Nucleus accumbens (tissue), 56 donors: ENCODE measurements around the gene MYO15B.
"Not testable (repeated sequence)": the region's sequence is repeated elsewhere in the genome, so short reads cannot be mapped to it uniquely, and the experiment has no call there.

Experiments used
- DNase-seq, 56 donors: peaks; one replicate each; lab custom pipeline; 2025; lab: John Stamatoyannopoulos, UW

The MYO15B gene

DNA sequence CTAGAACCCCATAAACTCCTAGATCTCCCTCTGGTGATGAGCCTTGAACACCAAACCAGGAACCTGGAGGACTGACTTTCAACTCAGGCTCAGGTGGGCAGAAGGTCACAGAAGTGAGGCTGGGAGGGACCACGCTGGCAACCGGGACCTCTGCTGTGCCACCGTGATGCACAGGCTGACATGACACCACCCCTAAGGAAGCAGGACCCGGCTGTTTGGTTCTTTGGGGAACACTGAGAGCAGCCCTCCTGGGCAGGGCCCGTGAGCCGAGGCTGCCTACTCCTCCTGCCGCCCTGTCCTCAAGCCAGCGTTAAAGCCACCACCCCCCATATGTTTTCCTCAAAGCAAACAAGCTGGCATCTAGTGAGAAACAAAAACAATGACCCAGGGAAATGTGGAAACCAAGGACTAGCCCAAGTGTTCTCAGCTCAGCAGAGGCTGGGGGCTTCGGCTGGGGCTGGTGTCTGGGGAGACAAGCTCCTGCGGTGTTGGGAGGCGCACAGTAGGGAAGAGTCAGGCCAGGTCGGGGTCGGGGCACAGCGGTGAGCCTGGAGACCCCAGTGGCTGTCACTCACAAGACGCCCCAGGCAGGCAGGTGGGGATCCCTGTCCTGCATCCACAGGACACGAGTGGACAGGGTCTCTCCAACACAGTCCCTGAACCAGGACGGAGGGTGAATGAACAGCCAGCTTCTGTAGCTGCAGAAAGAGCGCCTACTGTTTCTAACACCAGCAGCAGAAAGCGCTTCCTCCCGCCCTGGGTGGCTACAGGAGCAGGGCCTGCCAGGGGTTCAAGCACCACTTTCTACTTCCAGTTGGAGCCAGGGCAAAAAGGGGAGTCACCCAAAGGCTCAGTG is 47.4 kb downstream of the MYO15B start:
- peak in 13 of 56 donors; percentile 9 to 62 (median 30) for DNase-seq

DNA sequence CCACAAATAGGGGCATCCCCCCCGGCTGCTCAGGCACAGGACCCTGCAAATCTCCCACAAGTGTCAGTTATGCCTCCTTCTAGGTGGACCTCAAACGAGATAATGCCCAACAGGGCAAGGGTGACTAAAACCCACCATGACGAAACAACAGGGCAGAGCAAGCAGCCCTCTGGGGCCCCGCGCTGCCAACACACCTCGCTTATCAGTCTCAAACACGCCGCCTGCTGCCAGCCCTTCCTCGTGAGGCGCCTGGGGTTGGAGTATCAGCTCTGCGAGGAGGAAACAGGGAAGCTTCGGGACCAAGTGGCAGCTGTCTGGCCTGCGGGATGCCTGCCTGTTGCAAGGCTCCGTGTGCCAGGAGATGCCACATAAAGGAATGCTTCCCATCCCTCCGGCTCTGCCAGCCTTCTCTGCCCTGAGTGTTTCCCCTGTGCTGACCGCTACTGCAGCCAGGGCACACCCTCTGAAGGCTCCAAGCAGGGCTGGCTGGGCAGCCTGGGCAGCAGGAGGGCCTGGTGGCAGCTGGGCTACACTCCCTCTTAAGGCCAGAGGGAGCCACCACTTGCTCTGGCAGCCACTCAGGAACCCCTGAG is 48.1 kb downstream of the MYO15B start:
- DNase-seq: peak in 24 of 56 donors; percentile 15 to 76 (median 48)

DNA sequence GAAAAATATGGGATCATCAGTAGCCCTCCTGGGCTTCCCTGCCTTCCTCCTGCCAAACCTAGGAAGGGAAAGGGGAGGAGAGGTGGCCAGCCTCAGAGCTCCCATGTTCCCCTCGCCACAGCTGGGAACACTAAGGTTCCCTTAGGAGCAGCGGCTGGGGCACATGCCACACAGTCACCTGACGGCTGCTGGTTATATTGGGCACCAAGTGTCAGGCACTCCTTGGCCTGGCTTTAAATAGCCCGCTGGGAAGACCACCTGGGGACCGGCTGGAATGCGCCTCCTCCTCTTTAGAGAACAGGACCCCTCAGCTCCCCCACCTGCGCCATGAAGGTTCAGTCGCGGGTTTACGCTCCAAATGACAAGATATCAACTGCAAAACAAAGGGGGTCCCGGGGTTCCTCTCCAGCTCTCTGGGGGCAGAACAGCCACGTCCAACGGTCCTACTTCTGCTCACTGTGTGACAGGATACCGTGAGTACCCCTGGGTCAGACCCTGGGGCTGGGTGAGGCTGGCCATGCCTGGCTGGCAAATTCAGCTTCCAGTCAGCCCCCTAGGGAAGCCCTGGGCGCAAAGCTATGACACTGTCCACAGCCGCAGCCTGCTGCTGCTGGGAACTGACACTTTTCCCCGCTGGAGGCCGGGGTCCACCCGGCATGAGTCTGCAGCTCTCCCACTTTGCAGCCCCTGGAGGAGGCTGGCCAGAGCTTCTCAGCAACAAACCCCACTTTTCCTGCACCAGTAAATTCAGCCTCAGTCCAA is 49.0 kb downstream of the MYO15B start:
- no peak for DNase-seq

DNA sequence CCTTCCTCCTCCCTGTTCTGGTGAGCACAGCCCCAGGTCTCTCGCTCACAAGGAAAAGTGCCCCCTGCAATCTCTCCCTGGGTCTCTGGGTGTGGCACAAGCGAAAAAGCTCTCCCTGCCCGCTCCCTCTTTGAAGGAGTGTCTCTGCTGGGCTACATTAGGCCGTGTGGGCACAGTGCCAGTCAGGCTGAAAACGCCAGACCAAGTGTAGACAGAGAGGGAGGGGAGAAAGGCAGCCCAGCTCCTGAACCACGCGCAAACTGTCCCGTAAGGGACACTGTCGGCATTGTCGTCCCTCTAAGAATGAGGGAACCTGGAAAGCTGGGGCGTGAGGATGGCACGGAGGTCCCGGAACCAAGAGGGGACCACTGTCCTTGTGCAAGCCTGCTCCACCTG is 49.5 kb downstream of the MYO15B start:
- DNase-seq: peak in 25 of 56 donors; percentile 16 to 67 (median 31)

DNA sequence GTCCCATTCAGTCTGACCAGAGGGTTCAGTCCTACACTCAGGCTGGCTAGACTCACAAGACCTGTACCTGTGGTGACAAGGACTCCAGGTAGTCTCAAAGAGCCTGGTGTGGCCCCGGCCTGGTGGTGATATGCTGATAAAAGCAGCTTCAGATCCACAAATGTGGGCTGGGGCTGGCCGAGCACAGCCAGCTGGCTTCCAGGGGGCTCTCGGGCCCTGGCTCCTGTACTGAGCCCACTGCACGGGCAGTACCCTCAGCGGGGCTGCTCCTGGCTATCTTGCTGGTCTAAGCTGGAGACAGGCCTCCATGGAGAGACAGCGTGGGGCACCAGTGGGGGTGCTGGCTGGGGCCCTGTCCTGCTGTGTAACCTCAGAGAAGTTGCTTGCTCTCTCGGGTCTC is 50.0 kb downstream of the MYO15B start:
- no peak for DNase-seq

DNA sequence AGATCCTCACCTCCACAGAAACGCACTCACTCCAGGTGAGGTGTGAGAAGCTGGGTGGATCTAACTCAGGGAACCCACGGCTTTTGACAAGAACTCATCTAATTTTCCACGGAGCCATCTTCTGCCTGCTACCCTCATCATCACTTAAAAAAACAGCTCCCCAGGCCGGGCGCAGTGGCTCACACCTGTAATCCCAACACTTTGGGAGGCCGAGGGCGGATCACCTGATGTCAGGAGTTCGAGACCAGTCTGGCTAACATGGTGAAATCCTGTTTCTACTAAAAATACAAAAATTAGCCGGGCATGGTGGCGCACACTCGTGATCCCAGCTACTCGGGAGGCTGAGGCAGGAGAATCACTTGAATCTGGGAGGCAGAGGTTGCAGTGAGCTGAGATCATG is 50.4 kb downstream of the MYO15B start:
- not testable (repeated sequence) for DNase-seq

DNA sequence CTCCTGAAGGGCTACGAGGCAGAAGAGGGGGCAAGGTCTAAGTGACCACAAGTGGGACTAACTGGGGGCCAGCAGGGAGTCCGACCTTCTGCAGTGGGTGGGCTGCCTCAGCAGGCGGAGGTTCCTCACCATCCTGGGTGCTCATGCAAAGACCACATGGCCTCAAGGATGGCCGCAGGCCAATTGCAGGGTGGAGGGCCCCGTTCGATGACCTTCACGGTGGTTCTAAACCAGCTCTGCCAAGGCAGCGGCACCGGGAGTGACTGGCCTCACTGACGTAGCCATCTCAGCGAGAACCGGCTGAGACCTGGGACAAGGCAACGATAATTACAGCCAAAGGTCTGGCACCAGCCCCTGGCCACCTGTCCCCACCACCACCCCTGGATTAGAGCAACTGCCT is 51.3 kb downstream of the MYO15B start:
- no peak for DNase-seq

DNA sequence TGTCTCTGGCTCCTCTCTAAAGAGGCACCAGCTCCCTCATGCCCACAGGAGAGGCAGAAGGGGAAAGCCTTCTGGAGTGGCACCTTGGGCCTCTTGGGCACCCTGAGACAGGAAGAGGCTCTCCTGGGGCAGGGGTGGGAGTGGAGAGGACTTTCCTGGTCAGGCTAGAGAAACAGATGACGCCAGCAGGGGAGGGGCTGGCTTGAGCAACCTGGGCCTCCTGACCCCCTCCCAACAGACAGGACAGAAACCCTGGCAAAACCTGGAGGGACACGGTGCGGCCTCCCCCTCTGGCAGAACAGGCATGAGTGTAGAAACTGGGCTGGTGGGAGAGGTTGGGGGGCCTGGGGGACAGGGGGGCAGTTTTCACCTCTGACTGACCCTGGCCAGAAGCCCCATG is 51.7 kb downstream of the MYO15B start:
- no peak for DNase-seq

DNA sequence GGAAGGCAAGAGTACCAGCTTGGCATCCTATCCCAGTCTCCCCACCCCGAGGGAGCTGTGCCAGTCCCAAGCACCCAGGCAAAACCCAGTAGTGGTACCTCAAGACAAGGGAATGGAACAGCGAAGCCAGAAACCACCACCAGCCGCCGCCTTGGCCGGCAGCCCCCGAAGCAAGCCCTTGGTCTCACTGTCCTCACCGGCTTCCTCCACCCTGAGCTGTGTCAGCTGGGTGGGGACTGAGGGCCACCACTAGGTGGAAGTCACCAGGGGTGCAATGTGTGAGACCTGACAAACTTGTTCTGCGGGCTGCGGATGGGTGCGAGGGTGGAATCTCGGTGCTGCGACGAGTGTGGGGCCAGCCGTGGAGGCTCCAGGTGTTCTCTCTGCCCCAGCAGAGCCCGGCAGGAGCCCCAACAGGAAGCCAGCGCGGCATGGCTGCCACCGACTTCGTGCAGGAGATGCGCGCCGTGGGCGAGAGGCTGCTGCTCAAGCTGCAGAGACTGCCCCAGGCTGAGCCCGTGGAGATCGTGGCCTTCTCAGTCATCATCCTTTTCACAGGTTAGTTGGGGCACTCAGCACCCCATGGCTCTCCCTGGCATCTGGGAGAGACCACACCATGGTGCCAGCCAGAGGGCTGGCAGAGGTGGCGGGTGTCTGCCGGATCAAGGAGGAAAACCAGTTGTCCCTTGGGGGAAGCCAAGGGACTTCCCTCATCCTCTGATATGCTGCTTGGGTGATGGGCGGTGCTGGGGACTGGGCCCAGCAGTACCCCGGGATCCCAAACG is 52.4 kb downstream of the MYO15B start:
- no peak for DNase-seq

DNA sequence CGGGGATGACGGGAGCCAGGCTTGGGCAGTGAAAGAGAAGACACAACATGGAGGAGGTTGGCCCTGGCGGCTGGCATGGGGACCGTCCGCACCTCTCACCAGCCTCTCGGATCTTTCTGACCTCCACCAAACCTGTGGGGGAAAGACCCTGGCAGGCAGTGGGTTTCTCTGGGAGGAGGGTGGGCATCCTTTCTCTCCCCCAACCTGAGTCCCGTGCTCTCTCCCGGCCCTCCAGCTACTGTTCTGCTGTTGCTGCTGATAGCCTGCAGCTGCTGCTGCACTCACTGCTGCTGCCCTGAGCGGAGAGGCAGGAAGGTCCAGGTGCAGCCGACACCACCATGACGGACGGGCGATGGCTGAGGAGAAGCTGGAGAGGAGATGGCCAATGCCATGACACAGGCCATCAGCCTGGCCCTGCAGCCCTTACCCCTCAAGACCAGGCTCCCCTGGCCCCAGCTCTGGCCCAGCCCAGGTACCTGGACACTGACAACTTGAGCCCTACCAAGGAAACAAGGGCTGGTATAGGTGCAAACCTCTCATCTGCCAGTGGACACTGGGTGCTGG is 53.0 kb downstream of the MYO15B start:
- no peak for DNase-seq

DNA sequence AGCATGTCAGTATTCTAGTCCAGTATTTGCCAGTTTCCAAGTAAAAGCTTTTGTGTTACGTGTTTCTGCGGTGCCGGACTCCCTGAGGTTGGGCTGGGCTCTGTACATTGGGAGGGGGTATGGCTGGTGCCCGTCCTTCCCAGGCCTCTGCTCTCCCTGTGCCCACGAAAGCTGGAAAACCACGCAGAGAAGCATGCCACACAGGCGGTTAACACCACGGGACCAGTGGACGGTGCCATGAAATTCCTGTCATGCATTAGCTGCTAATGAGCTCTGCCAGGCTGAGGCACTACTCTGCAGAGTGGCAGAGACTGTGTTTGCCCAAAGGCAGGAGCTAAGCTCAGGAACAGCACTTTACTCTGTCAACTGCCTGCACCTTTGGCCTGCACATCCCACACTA is 53.7 kb downstream of the MYO15B start:
- DNase-seq: peak in 11 of 56 donors; percentile 6 to 58 (median 40)

DNA sequence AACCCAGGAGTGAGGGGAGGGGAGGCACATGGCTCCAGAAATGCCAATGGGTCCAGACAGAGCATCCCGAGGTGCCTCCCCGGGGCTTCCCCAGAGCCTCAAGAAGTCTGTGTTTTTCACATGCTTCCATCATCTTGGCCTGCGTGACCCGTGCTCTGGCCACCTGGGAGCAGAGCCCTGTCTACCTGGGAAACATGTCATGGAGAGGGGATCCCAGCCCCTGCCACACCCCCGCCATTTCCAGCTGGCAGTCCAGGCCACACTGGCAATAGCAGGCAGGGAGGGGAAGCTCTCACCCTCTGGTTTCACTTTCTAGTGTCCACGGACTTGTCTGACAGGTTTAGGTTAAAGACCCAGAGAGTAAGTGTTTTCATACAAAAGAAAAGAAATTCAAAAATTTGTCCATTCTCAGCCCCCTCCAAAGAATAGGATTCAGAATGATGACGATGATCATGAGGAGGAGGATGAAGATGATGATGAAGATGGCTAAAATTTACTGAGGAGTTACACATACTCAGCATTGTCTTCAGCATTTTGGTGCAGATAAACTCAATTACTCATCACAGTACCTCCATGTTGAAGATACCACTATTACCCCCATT is 54.7 kb downstream of the MYO15B start:
- no peak for DNase-seq

DNA sequence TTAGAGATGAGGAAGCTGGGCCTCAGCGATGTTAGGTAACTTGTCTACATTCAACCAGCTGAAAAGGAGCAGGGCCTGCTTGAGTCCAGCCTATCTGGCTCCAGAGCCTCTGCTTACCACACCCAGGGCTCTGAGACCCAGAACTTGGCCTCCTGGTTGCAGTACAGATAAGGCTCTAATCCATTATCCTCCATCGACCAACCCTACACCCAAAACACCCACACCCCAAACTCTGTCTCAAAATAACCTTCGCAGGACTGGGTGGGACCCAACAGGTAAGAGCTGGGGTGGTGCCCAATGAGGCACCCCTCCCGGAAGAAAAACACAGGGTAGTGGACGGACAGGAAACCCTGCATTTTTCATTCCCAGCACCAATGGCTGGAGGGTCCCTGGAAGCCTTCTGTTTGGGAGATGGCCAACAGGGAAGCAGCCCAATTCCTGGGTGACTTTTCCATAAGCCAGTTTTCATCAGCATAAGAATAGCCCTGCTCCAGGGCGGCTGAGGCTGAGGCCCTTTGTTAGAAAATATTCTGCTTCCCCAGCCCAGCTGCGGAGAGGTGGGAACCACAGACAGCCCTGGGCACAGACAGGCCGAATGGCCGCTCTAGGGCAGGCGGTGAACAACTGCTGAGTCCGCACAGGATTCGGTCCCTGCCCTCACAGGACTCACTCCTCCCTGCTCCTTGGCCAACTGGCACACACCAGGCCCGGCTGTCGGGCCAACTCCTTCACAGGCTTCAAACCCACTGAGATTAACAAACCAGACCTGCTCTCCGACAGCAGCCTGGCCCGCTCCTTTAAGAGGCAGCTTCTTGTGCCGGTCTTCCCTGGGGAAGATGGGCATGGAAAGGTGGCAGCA is 55.4 kb downstream of the MYO15B start:
- peak in 5 of 56 donors; percentile 17 to 45 (median 25) for DNase-seq

DNA sequence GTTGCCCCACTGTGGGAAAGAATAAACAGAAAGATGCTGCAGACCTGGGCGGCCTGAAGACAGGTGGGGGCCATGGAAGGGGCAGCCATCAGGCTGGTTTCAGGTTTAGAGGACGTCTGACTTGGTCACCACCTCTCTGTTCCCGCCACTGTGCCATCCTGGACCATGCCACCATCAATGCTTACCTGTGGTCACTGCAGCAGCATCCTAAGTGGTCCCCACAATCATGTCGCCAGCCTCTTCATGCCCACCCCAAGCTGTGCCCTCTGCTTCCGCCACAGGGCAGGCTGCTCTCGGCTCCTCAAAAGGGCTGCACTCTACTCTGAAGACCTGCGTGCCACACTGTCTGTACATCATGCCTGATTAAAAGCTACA is 56.0 kb downstream of the MYO15B start:
- no peak for DNase-seq

DNA sequence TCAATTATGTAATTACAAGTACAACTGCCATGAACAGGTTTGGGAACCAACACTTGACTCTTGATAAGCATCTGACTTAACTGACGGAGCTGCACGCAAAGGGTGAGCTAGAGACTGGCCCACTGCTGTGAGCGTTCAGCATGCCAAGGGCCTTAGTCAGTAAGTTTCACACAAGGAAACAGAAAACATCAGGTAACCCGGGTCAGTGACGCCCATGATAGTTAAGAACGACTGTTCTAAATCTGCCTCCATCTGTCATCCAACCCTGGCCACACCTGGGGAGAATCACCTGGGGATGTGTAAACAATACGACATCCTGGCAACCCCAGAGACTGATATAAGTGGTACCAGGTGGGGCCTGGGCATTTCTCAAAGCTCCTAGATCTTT is 57.9 kb downstream of the MYO15B start:
- no peak for DNase-seq

DNA sequence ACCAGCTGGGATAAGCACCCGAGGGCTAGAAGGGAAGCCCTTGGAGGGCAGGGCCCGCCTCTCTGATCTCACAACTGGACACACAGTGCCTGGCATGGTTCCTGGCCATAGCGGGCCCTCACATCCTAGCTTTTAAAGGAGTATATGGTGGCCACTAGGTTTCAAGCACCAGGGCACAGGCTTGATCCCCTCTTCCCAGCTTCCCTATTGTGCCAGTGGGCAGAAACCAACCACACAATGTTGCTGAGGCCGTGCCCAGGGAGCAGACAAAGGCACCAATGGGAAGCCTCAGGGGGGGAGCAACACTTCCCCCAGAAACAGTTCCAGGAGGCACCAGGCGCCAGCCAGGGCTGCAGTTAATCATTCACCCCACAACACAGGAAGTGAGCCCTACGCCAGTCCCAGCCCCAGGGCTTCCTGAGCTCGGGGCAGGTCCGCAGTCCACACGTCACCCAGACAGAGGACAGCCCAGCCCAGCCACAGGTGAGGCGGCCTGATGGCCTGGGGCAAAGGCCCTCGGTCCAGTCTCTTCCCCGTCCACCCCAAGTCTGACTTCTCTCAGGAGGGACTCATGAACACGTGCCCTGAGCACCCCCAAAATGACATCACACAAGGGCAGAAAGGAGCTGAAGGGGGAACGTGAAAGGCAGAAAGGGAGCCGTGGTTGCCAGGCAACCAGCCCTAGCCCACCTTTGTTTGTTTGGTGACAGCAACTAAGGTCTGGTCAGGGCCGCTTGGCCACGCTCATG is 58.5 kb downstream of the MYO15B start:
- peak in 52 of 56 donors; percentile 28 to 92 (median 77) for DNase-seq

DNA sequence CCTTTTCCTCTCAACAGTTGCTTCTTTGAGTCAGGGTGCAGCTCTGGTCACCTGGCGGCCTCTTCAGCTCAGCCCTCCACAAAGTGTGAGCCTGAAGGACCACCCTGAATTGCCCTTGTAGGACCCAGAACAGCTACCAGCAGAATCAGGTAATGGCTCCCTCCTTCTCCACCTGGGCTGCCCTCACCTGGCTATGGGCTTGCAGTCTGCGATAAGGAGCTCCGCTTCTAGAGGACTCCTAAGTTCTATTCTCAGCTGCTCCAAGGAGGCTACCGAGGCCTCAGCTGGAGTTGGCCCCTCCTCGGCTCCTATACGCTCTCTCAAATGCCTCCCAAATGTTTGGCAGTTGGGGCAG is 59.0 kb downstream of the MYO15B start:
- DNase-seq: peak in 1 of 56 donors; percentile 54

DNA sequence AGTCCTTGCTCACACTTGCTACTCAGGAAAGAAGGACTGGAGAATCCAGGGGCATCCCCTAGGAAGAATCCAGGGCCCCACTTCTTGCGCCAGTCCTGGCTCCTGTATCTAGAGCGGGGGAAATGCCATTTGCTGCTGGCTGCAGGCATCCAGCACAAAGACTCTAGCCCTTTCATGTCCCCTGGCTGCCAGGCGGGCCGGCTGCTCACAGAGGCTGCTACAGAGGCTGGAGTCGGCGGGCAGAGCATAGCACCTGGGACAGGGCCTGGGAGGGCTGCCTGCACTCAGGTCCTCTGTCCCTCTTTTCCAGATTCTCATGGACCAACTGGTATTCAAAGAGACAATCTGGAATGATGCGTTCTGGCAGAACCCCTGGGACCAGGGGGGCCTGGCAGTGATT is 59.5 kb downstream of the MYO15B start:
- peak in 15 of 56 donors; percentile 10 to 48 (median 34) for DNase-seq
